ENCODE results near the gene CA10. TPM values are rescaled to one million over a fixed set of nuclear protein-coding genes. Genes with fewer than 3 reads are reported as not detected.

Gene CA10
- total RNA-seq, 1 experiment from 2014 or later = not detected

- no peaks in the 10 kb centered on the region for H3K4me1 Mint-ChIP-seq (ENCODE audit: low read depth, unreplicated experiment)
- intact Hi-C loops (cut with micrococcal nuclease; ENCODE audit: unreplicated experiment) = loop anchor here (5.0 kb wide), 1 partner anchor 56 kb away; no protein-coding TSS in a partner anchor
- no peak overlapping the region for H3K27ac Mint-ChIP-seq (ENCODE audit: unreplicated experiment)
- no peaks in the 10 kb centered on the region for H3K36me3 Mint-ChIP-seq (ENCODE audit: insufficient read depth, unreplicated experiment)
- H3K9me3 Mint-ChIP-seq (ENCODE audit: low read depth, unreplicated experiment) = no peaks in the 10 kb centered on the region
- H3K27me3 Mint-ChIP-seq (ENCODE audit: unreplicated experiment) = peaks cover 81% of the 10 kb centered on the region
- CTCF ChIA-PET = no interaction called here
- DNase-seq = no peak
- TF ChIP-seq CTCF (IDR thresholded peaks at IDR 0.05; ENCODE audit: unreplicated experiment) = no peak
- no TSS peak for BruUV-seq (replicated peaks)
- no peak overlapping the region for H3K4me3 Mint-ChIP-seq (ENCODE audit: low read depth, unreplicated experiment)
Measured at GRCh38 chr17:51951741-51952140, 206.8 kb downstream of the CA10 start.

GRCh38 chr17:51948128-51948527, 210.4 kb downstream of the CA10 start:
- Mint-ChIP-seq H3K27me3 (ENCODE audit: unreplicated experiment) (peaks cover 74% of the 10 kb centered on the region), H3K36me3 (ENCODE audit: insufficient read depth, unreplicated experiment) (no peaks in the 10 kb centered on the region), H3K4me1 (ENCODE audit: low read depth, unreplicated experiment) (no peaks in the 10 kb centered on the region), H3K9me3 (ENCODE audit: low read depth, unreplicated experiment) (no peaks in the 10 kb centered on the region), H3K27ac (ENCODE audit: unreplicated experiment) (no peak overlapping the region), H3K4me3 (ENCODE audit: low read depth, unreplicated experiment) (no peak overlapping the region)
- peak; percentile 6 for DNase-seq
- BruUV-seq (replicated peaks) = no TSS peak
- CTCF ChIA-PET = interaction anchor here (0.8 to 1.0 kb wide), 2 partner anchors 21 to 349 kb away, joined by 3 to 4 read pairs; no protein-coding TSS in a partner anchor
- intact Hi-C loops (cut with micrococcal nuclease; ENCODE audit: unreplicated experiment) = no loop called here
- no peak for TF ChIP-seq CTCF (IDR thresholded peaks at IDR 0.05; ENCODE audit: unreplicated experiment)

GRCh38 chr17:51947160-51947735, 211.3 kb downstream of the CA10 start:
- intact Hi-C loops (cut with micrococcal nuclease; ENCODE audit: unreplicated experiment) = no loop called here
- Mint-ChIP-seq H3K36me3 (ENCODE audit: insufficient read depth, unreplicated experiment) (no peaks in the 10 kb centered on the region), H3K4me3 (ENCODE audit: low read depth, unreplicated experiment) (no peak overlapping the region), H3K9me3 (ENCODE audit: low read depth, unreplicated experiment) (no peaks in the 10 kb centered on the region), H3K27ac (ENCODE audit: unreplicated experiment) (no peak overlapping the region), H3K4me1 (ENCODE audit: low read depth, unreplicated experiment) (no peaks in the 10 kb centered on the region), H3K27me3 (ENCODE audit: unreplicated experiment) (peaks cover 69% of the 10 kb centered on the region)
- no TSS peak for BruUV-seq (replicated peaks)
- CTCF ChIA-PET = interaction anchor here (0.5 kb wide), 1 partner anchor 68 kb away, joined by 3 read pairs; no protein-coding TSS in a partner anchor
- no peak for DNase-seq
- TF ChIP-seq CTCF (IDR thresholded peaks at IDR 0.05; ENCODE audit: unreplicated experiment) = no peak

- no peak for DNase-seq
- Mint-ChIP-seq H3K4me3 (ENCODE audit: low read depth, unreplicated experiment) (no peak overlapping the region), H3K9me3 (ENCODE audit: low read depth, unreplicated experiment) (no peaks in the 10 kb centered on the region), H3K36me3 (ENCODE audit: insufficient read depth, unreplicated experiment) (no peaks in the 10 kb centered on the region), H3K27ac (ENCODE audit: unreplicated experiment) (no peak overlapping the region), H3K27me3 (ENCODE audit: unreplicated experiment) (peaks cover 59% of the 10 kb centered on the region), H3K4me1 (ENCODE audit: low read depth, unreplicated experiment) (no peaks in the 10 kb centered on the region)
- no peak for TF ChIP-seq CTCF (IDR thresholded peaks at IDR 0.05; ENCODE audit: unreplicated experiment)
- intact Hi-C loops (cut with micrococcal nuclease; ENCODE audit: unreplicated experiment) = no loop called here
- BruUV-seq (replicated peaks) = no TSS peak
- CTCF ChIA-PET = no interaction called here
Measured at GRCh38 chr17:51946311-51946710, 212.2 kb downstream of the CA10 start.

Measured in Calu3 (cell line).